GM13976 (cell line): Measurements from ENCODE around the gene CDC42EP4.

Experiments
- DNase-seq: peaks from one replicate; pipeline ENCODE4 v3.0.0; 2012; ENCODE audit warnings: low spot score
- CTCF ChIP-seq: IDR thresholded peaks from 2 replicates; pipeline ENCODE4 v1.5.1; 2012; ENCODE audit warnings: borderline replicate concordance, mild to moderate bottlenecking; ENCODE audit not compliant: insufficient read depth; ENCODE audit errors: extremely low read depth, missing control alignments, control extremely low read depth
- in situ Hi-C: fragments of 300-500 bp; cut with MboI; formaldehyde crosslinking; loops from one replicate; pipeline ENCODE4 v1.12.0; 2022; ENCODE audit warnings: low sequenced_read_pairs, mixed read lengths, inconsistent platforms; ENCODE audit not compliant: unreplicated experiment

CDC42EP4 gene

DNA sequence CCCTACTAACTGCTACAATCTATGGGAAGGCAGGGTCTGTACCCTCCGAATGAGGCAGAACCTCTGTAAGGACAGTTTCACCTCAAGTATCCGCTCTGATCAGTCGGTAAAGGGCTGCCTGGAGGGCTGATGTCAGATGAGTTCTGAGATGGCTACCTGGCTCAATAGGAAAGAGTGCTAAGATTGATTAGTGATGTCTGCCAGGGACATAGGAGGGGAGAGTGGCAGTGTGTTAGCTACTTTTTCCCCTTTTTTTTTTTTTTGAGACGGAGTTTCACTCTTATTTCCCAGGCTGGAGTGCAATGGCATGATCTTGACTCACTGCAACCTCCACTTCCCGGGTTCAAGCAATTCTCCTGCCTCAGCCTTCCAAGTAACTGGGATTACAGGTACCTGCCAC is 39.1 kb upstream of the CDC42EP4 start:
- in situ Hi-C loops: loop anchor here (25.0 kb wide), 2 partner anchors 614 to 789 kb away; no protein-coding TSS in a partner anchor
- no peak for TF ChIP-seq CTCF
- no peak for DNase-seq

DNA sequence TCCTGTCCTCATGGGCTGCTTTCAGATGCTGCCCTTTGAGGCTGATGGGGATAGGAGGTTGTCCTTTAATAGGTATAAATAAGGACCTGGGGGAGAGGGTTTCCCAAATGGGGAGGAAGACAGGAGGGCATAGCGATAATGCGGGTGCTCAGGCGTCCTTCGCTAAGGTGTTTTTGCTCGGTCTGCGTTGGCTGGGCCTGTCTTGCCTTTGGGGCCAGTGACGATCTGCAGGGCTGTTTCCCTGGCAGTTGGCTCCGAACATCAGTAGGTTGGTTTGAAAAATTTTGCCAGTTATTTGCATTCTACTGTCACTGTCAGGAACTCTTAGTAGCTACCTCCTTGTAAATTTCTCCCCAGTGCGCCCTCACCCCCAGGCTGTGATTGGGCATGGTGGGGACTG is 37.8 kb upstream of the CDC42EP4 start:
- no peak for DNase-seq
- TF ChIP-seq CTCF: no peak
- in situ Hi-C loops: loop anchor here (25.0 kb wide), 2 partner anchors 612 to 787 kb away; no protein-coding TSS in a partner anchor

GRCh38 chr17:73349138-73349537 is 37.3 kb upstream of the CDC42EP4 start:
- TF ChIP-seq CTCF: no peak
- DNase-seq: no peak
- in situ Hi-C loops: no loop called here

GRCh38 chr17:73348829-73349095 is 37.0 kb upstream of the CDC42EP4 start:
- in situ Hi-C loops: no loop called here
- DNase-seq: no peak
- no peak for TF ChIP-seq CTCF

GRCh38 chr17:73348018-73348828 is 36.4 kb upstream of the CDC42EP4 start:
- DNase-seq: no peak
- no peak for TF ChIP-seq CTCF
- in situ Hi-C loops: no loop called here

DNA sequence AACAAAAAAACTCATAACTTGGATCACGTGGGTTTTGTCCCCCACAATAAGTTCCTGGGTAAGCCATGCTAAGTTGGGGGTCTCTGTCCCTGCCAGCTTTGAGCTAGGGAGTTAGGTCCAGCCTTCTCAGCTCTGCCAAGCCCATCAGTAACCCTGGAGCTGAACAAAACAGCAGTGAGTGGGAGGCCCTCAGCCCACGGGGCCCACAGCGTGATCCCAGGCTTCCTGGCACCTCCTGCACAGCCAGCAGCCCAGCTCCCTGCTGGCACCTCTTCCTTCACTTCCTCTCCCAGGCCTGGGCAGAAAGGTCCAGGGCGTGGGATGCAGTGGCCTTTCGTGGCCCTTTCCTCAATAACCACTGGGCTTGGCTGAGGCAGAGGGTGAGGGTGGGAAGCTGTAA is 35.5 kb upstream of the CDC42EP4 start:
- no peak for DNase-seq
- in situ Hi-C loops: no loop called here
- no peak for TF ChIP-seq CTCF
